Measurements from ENCODE around the gene FETUB. TPM values are rescaled to one million over a fixed set of nuclear protein-coding genes. Genes with fewer than 3 reads are reported as not detected.
A peak's percentile ranks its signal among the peaks of the same experiment; 100 is the strongest.

FETUB gene
- total RNA-seq, 4 donors from 2014 or later = not detected

- intact Hi-C loops (cut with DNase I; ENCODE audit: low total_unique reads) = loop anchor here (2.0 to 10.0 kb wide), 3 partner anchors 206 to 633 kb away; no protein-coding TSS in a partner anchor
- in situ Hi-C loops (cut with MboI; ENCODE audit: low sequenced_read_pairs in 4 of 4) = loop anchor here (5.0 to 25.0 kb wide), 4 partner anchors 200 to 547 kb away; no protein-coding TSS in a partner anchor
Observed at GRCh38 chr3:186614597-186615483, 25.4 kb upstream of the FETUB start.

GRCh38 chr3:186616299-186616617 is 23.9 kb upstream of the FETUB start:
- intact Hi-C loops (cut with DNase I; ENCODE audit: low total_unique reads) = loop anchor here (5.0 to 10.0 kb wide), 2 partner anchors 549 to 634 kb away; no protein-coding TSS in a partner anchor
- TF ChIP-seq CTCF (IDR thresholded peaks at IDR 0.05 in 4 of 5, conservative IDR thresholded peaks at IDR 0.05 in 1 of 5) (no peak), POLR2A (IDR thresholded peaks at IDR 0.05) (no peak)
- H3K27me3 ChIP-seq = peaks cover 10 to 15% (median 14%) of the 10 kb centered on the region in 3 donors
- H3K4me3 ChIP-seq = no peak overlapping the region
- in situ Hi-C loops (cut with MboI; ENCODE audit: low sequenced_read_pairs in 4 of 4) = loop anchor here (5.0 to 25.0 kb wide), 3 partner anchors 199 to 546 kb away; no protein-coding TSS in a partner anchor
- ATAC-seq = no peak
- H3K4me1 ChIP-seq = peaks cover 0 to 6% of the 10 kb centered on the region in 2 donors
- H3K9me3 ChIP-seq = no peaks in the 10 kb centered on the region
- H3K27ac ChIP-seq = no peak overlapping the region
- no peak for DNase-seq
- H3K36me3 ChIP-seq = no peaks in the 10 kb centered on the region

More at GRCh38 chr3:186614597-186615483, 25.4 kb upstream of the FETUB start:
- ATAC-seq = peak in 1 of 2 donors; percentile 83
- Histone ChIP-seq H3K27ac (no peak overlapping the region), H3K27me3 (peaks cover 10 to 15% (median 14%) of the 10 kb centered on the region in 3 donors), H3K36me3 (no peaks in the 10 kb centered on the region), H3K4me3 (no peak overlapping the region), H3K9me3 (no peaks in the 10 kb centered on the region), H3K4me1 (peaks cover 0 to 6% of the 10 kb centered on the region in 2 donors)
- TF ChIP-seq POLR2A (IDR thresholded peaks at IDR 0.05) (no peak), CTCF (IDR thresholded peaks at IDR 0.05 in 4 of 5, conservative IDR thresholded peaks at IDR 0.05 in 1 of 5) (peak; percentile 78 to 97 (median 80))
- peak; percentile 26 to 41 for DNase-seq

GRCh38 chr3:186617036-186617946 is 22.9 kb upstream of the FETUB start:
- ATAC-seq = peak; percentile 68 to 81
- peak; percentile 31 to 47 for DNase-seq
- TF ChIP-seq CTCF (IDR thresholded peaks at IDR 0.05 in 4 of 5, conservative IDR thresholded peaks at IDR 0.05 in 1 of 5) (peak; percentile 39 to 86 (median 65)), POLR2A (IDR thresholded peaks at IDR 0.05) (no peak)
- Histone ChIP-seq H3K36me3 (no peaks in the 10 kb centered on the region), H3K4me3 (peak overlapping the region in 1 of 4 donors; percentile 27), H3K4me1 (peaks cover 0 to 6% of the 10 kb centered on the region in 2 donors), H3K27me3 (peaks cover 10 to 15% (median 14%) of the 10 kb centered on the region in 3 donors), H3K27ac (no peak overlapping the region), H3K9me3 (no peaks in the 10 kb centered on the region)
- in situ Hi-C loops (cut with MboI; ENCODE audit: low sequenced_read_pairs in 4 of 4) = loop anchor here (5.0 to 25.0 kb wide), 3 partner anchors 198 to 545 kb away; no protein-coding TSS in a partner anchor
- intact Hi-C loops (cut with DNase I; ENCODE audit: low total_unique reads) = loop anchor here (5.0 to 10.0 kb wide), 2 partner anchors 548 to 635 kb away; no protein-coding TSS in a partner anchor

- TF ChIP-seq POLR2A (IDR thresholded peaks at IDR 0.05) = no peak
- no peak for TF ChIP-seq CTCF (IDR thresholded peaks at IDR 0.05 in 4 of 5, conservative IDR thresholded peaks at IDR 0.05 in 1 of 5)
- intact Hi-C loops (cut with DNase I; ENCODE audit: low total_unique reads) (loop anchor here (5.0 to 10.0 kb wide), 2 partner anchors 546 to 636 kb away; no protein-coding TSS in a partner anchor), in situ Hi-C loops (cut with MboI; ENCODE audit: low sequenced_read_pairs in 4 of 4) (loop anchor here (5.0 to 25.0 kb wide), 3 partner anchors 196 to 544 kb away; no protein-coding TSS in a partner anchor)
- Histone ChIP-seq H3K4me1 (peaks cover 0 to 6% of the 10 kb centered on the region in 2 donors), H3K4me3 (no peak overlapping the region), H3K27ac (no peak overlapping the region), H3K36me3 (no peaks in the 10 kb centered on the region), H3K27me3 (peaks cover 10 to 15% (median 14%) of the 10 kb centered on the region in 3 donors), H3K9me3 (no peaks in the 10 kb centered on the region)
- ATAC-seq (no peak), DNase-seq (no peak)
Observed at GRCh38 chr3:186618318-186618938, 21.8 kb upstream of the FETUB start.
